OCI-LY3 (cell line): ENCODE measurements around the gene FRMD3.

Experiments
- CTCF ChIP-seq: fragments of 200-600, 300-600 bp; sonication (generic); IDR thresholded peaks from 2 replicates; pipeline ENCODE4 v1.5.1; 2014; ENCODE audit warnings: antibody characterized with exemption, low read length, low read depth
- EZH2phosphoT487 ChIP-seq: fragments of 200-600 bp; shearing (Covaris generic); IDR thresholded peaks from 2 replicates; pipeline ENCODE4 v1.6.1; 2018; ENCODE audit warnings: antibody characterized with exemption, mixed run types, low read depth

- no peak for TF ChIP-seq CTCF
- no peak for TF ChIP-seq EZH2phosphoT487
Measured at GRCh38 chr9:83336706-83337105, 201.5 kb downstream of the FRMD3 start.
